ENCODE measurements around the gene MEST. TPM values are rescaled to one million over a fixed set of nuclear protein-coding genes. Genes with fewer than 3 reads are reported as not detected.

The MEST gene
- polyA plus RNA-seq, 1 donor from 2014 or later = 136 TPM

DNA sequence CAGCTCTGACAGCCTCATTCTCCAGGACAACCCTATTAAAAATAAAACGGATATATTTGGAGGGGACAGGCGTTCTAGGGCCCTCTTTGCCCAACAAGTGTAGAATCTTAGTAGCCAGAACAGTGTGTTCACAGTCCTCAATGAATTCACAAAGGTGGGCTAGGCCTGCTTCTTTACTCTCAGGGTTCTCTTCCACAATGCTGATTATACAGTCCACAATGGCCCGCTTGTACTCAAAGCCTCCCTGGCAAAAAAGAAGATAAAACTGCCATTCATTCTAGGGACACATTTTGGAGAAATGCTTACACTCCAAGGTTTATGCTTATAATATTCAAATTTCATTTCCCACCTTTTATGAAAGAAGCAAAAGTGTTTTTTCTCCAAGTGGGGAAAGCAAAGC is 62.6 kb downstream of the MEST start:
- no peaks in the 10 kb centered on the region for H3K27me3 ChIP-seq (ENCODE audit: insufficient read depth, low read depth, low read length)

More for the DNA sequence above, 62.6 kb downstream of the MEST start:
- Histone ChIP-seq H2AFZ (ENCODE audit: low read depth, low read length) (no peak overlapping the region), H3K27ac (ENCODE audit: low read length) (no peak overlapping the region), H3K9me2 (ENCODE audit: insufficient read depth, low read length) (no peaks in the 10 kb centered on the region), H3K4me2 (ENCODE audit: low read length) (no peak overlapping the region), H3F3A (ENCODE audit: insufficient read depth, low read length, poor library complexity, severe bottlenecking) (no peaks in the 10 kb centered on the region), H3K9ac (ENCODE audit: low read length) (no peak overlapping the region), H3K9me3 (ENCODE audit: low read length) (no peaks in the 10 kb centered on the region), H4K20me1 (ENCODE audit: insufficient read depth) (no peaks in the 10 kb centered on the region), H3K36me3 (ENCODE audit: insufficient read depth, low read length) (peaks cover 8% of the 10 kb centered on the region), H3K4me3 (ENCODE audit: low read length) (no peak overlapping the region), H3K79me2 (replicated peaks; ENCODE audit: insufficient read depth, low read length) (no peaks in the 10 kb centered on the region)
- TF ChIP-seq RAD21 (conservative IDR thresholded peaks at IDR 0.05) (no peak), POLR2AphosphoS5 (IDR thresholded peaks at IDR 0.05) (peak; percentile 4)

Small RNAs within 50 kb of the gene (small RNA-seq; reads per million reads assigned to genes)
- gene MIR335 = 0 reads per million in 3 experiments
- gene RF02148 = 0 reads per million in 3 experiments
- 0 reads per million in 3 experiments for gene RF02149
- 0 reads per million in 3 experiments for gene RF02150

Other genes with a start within 250 kb of the MEST start
- 0.41 TPM in 1 of 2 replicates, not detected in the other for gene CPA2, start 225.2 kb upstream of the MEST start, polyA plus RNA-seq
- 8.9 and 9.2 TPM in 2 replicates for gene CPA4, start 198.9 kb upstream of the MEST start, polyA plus RNA-seq
- not detected in 2 replicates for gene CPA5, start 147.3 kb upstream of the MEST start, polyA plus RNA-seq
- gene CPA1, start 111.6 kb upstream of the MEST start, polyA plus RNA-seq = not detected in 2 replicates
- gene CEP41, start 51.1 kb upstream of the MEST start, polyA plus RNA-seq = 47.0 and 47.5 TPM in 2 replicates
- gene COPG2, start 176.7 kb downstream of the MEST start, polyA plus RNA-seq = 37.9 and 41.0 TPM in 2 replicates
- gene TSGA13, start 194.5 kb downstream of the MEST start, polyA plus RNA-seq = not detected in 2 replicates
- 0.48 TPM in 1 of 2 replicates, not detected in the other for gene KLF14, start 242.1 kb downstream of the MEST start, polyA plus RNA-seq